Keratinocyte (primary cell): ENCODE measurements around the gene SAG. TPM values are rescaled to one million over a fixed set of nuclear protein-coding genes. Genes with fewer than 3 reads are reported as not detected.

Experiments used
- DNase-seq: peaks from one replicate; pipeline ENCODE4 v3.0.0-alpha.2; 2011; ENCODE audit warnings: low read depth, missing footprints, low spot score
- FAIRE-seq: peaks from 2 replicates; lab custom pipeline; 2011; peaks lifted over from hg19 to GRCh38; lab: Jason Lieb, UNC
- H2AFZ ChIP-seq: 2 replicates; pipeline ENCODE4 v1.6.0; 2012; ENCODE audit warnings: low read length, control low read depth, inconsistent platforms; ENCODE audit not compliant: control insufficient read depth
- H3K27ac ChIP-seq: 2 replicates; pipeline ENCODE4 v1.5.1; 2011; ENCODE audit warnings: low read length; ENCODE audit not compliant: control insufficient read depth, insufficient read depth
- H3K27me3 ChIP-seq: 3 replicates; pipeline ENCODE4 v1.6.0; 2011; ENCODE audit warnings: low read length; ENCODE audit not compliant: control insufficient read depth, insufficient read depth; ENCODE audit errors: extremely low read depth
- H3K36me3 ChIP-seq, 2 experiments: 2 replicates in 1 of 2; 3 replicates in 1 of 2; pipeline ENCODE4 v1.5.1; 2011; ENCODE audit warnings: low read length in 2 of 2, mild to moderate bottlenecking in 1 of 2; ENCODE audit not compliant: control insufficient read depth in 2 of 2, insufficient read depth in 2 of 2; ENCODE audit errors: extremely low read depth in 1 of 2
- H3K4me1 ChIP-seq: 3 replicates; pipeline ENCODE4 v1.5.1; 2011; ENCODE audit warnings: low read length; ENCODE audit not compliant: control insufficient read depth, insufficient read depth; ENCODE audit errors: extremely low read depth
- H3K4me2 ChIP-seq: 3 replicates; pipeline ENCODE4 v1.6.0; 2011; ENCODE audit warnings: low read depth, low read length; ENCODE audit not compliant: control insufficient read depth, insufficient read depth; ENCODE audit errors: extremely low read depth
- H3K4me3 ChIP-seq, 3 experiments: fragments of 200-600 bp in 1 of 3; sonication (generic) in 1 of 3; 2 replicates in 2 of 3; 3 replicates in 1 of 3; pipeline ENCODE4 v1.5.1; 2011 to 2016; ENCODE audit warnings: low read length in 3 of 3, mild to moderate bottlenecking in 3 of 3, control low read depth in 2 of 3, inconsistent platforms in 1 of 3, low read depth in 1 of 3, mixed read lengths in 1 of 3, mixed run types in 1 of 3, moderate library complexity in 1 of 3; ENCODE audit not compliant: control insufficient read depth in 2 of 3, insufficient read depth in 2 of 3; ENCODE audit errors: extremely low read depth in 1 of 3
- H3K79me2 ChIP-seq: 2 replicates; pipeline ENCODE4 v1.6.0; 2012; ENCODE audit warnings: low read length; ENCODE audit not compliant: control insufficient read depth, insufficient read depth
- H3K9ac ChIP-seq: 3 replicates; pipeline ENCODE4 v1.6.0; 2011; ENCODE audit warnings: low read length; ENCODE audit not compliant: control insufficient read depth, insufficient read depth; ENCODE audit errors: extremely low read depth
- H3K9me1 ChIP-seq: 3 replicates; pipeline ENCODE4 v1.6.0; 2011; ENCODE audit warnings: low read length; ENCODE audit not compliant: control insufficient read depth, insufficient read depth; ENCODE audit errors: extremely low read depth
- H3K9me3 ChIP-seq: 2 replicates; pipeline ENCODE4 v1.5.1; 2012; ENCODE audit warnings: low read depth, low read length; ENCODE audit not compliant: control insufficient read depth
- H4K20me1 ChIP-seq: 3 replicates; pipeline ENCODE4 v1.6.0; 2011; ENCODE audit warnings: low read length; ENCODE audit not compliant: control insufficient read depth, insufficient read depth; ENCODE audit errors: extremely low read depth
- CTCF ChIP-seq, 3 experiments: IDR thresholded peaks in 1 of 3; conservative IDR thresholded peaks in 1 of 3; optimal IDR thresholded peaks in 1 of 3; 2 replicates in 2 of 3; 3 replicates in 1 of 3; pipeline versions ENCODE3 to v1.5.1; 2011; ENCODE audit warnings: low read length in 3 of 3, mild to moderate bottlenecking in 3 of 3, moderate library complexity in 2 of 3, control low read depth in 1 of 3, inconsistent platforms in 1 of 3; ENCODE audit not compliant: insufficient read depth in 2 of 3; ENCODE audit errors: extremely low read depth in 1 of 3
- EZH2 ChIP-seq: IDR thresholded peaks from one replicate; pipeline ENCODE4 v1.6.1; 2012; ENCODE audit warnings: inconsistent platforms, mild to moderate bottlenecking, low read length, moderate library complexity
- dilution Hi-C: fragments of 300-500 bp; cut with MboI; formaldehyde crosslinking; loops from one replicate; pipeline ENCODE4 v1.7.0; 2020; ENCODE audit warnings: low sequenced_read_pairs; ENCODE audit not compliant: extremely low pct_ligation_motif_present
- polyA plus RNA-seq, 5 experiments: library from polyadenylated mRNA; depleted of rRNA in 3 of 5; stranded (reverse) in 3 of 5; stranded (forward) in 1 of 5; unstranded in 1 of 5; fragments of >200 nt; gene quantifications; 1 replicate in 1 of 5; 2 replicates in 3 of 5; 3 replicates in 1 of 5; pipeline versions ENCODE4 v1.2.1 to v1.2.3, GENCODE V29; 2011 to 2012; ENCODE audit warnings: missing spikeins in 2 of 5, low read depth in 1 of 5, low replicate concordance in 1 of 5

Gene SAG
- polyA plus RNA-seq, 1 donor (not counting 4 experiments of a cell fraction or from before 2014, with no cell fraction given), result not detected

DNA sequence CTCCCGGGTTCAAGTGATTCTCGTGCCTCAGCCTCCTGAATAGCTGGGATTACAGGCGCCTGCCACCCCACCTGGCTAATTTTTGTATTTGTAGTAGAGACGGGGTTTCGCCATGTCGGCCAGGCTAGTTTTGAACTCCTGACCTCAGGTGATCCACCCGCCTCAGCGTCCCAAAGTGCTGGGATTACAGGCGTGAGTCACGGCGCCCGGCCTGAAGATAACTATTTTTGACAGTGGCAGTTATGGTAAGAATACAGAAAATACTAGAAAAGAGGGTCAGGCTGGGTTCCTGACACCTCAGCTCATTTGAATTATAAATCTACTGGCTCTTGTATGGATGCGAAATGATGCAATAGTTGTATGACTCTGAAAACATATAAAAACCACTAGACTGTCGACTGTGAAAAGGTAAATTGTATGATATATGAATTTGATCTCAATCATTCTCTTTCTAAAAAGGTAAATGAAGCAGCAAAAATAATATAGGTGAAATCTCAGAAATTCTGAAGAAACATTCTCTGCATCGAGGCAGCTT is 35.6 kb downstream of the SAG start:
- Histone ChIP-seq H3K4me2 (no peak overlapping the region), H3K9me3 (no peaks in the 10 kb centered on the region), H3K36me3 (no peaks in the 10 kb centered on the region), H3K9ac (no peak overlapping the region), H3K27ac (no peak overlapping the region), H4K20me1 (no peaks in the 10 kb centered on the region), H3K9me1 (no peaks in the 10 kb centered on the region), H3K79me2 (no peaks in the 10 kb centered on the region), H3K27me3 (peaks cover 13% of the 10 kb centered on the region), H3K4me3 (no peak overlapping the region), H3K4me1 (no peaks in the 10 kb centered on the region), H2AFZ (no peak overlapping the region)
- TF ChIP-seq CTCF (optimal IDR thresholded peaks at IDR 0.05 in 1 of 3, IDR thresholded peaks at IDR 0.05 in 1 of 3, conservative IDR thresholded peaks at IDR 0.05 in 1 of 3; ENCODE audit: extremely low read depth in 1 of 3, insufficient read depth in 2 of 3, low read length in 3 of 3) (no peak), EZH2 (no peak)
- FAIRE-seq, result no peak
- dilution Hi-C loops, result no loop called here
- no peak for DNase-seq

DNA sequence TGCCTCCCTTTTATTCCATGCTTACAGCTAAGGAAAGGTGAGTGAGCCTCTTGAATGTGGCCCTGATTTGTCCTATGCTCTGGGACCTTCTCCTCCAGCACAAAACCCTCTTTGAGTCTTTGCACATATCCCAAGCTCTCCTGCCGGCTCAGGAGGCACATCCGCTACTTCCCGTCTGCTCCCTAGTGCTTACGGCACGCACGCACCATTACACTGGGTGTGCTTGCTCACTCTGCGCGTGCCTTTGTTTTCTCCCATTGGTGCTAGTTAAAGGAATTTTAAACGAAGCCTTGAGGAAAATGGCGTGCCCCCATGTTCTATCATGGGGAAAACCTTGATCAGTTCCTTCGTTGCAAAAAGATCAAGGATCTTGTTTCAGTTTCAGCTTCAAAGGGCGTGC is 38.8 kb downstream of the SAG start:
- no peak for FAIRE-seq
- peaks cover 9% of the 10 kb centered on the region for H3K27me3 ChIP-seq
- H3K9me1 ChIP-seq, result no peaks in the 10 kb centered on the region
- no peak overlapping the region for H3K27ac ChIP-seq
- no peak for DNase-seq
- no peaks in the 10 kb centered on the region for H4K20me1 ChIP-seq
- dilution Hi-C loops, result no loop called here
- H3K4me1 ChIP-seq, result peaks cover 14% of the 10 kb centered on the region
- H3K9ac ChIP-seq, result no peak overlapping the region
- no peak overlapping the region for H3K4me2 ChIP-seq
- TF ChIP-seq EZH2 (no peak), CTCF (optimal IDR thresholded peaks at IDR 0.05 in 1 of 3, IDR thresholded peaks at IDR 0.05 in 1 of 3, conservative IDR thresholded peaks at IDR 0.05 in 1 of 3; ENCODE audit: extremely low read depth in 1 of 3, insufficient read depth in 2 of 3, low read length in 3 of 3) (no peak)
- H2AFZ ChIP-seq, result no peak overlapping the region
- H3K36me3 ChIP-seq, result no peaks in the 10 kb centered on the region
- no peaks in the 10 kb centered on the region for H3K9me3 ChIP-seq
- no peaks in the 10 kb centered on the region for H3K79me2 ChIP-seq
- H3K4me3 ChIP-seq, result no peak overlapping the region
